ENCODE results near the gene LHFPL3. TPM values are rescaled to one million over a fixed set of nuclear protein-coding genes. Genes with fewer than 3 reads are reported as not detected.
"Not testable (repeated sequence)": the region's sequence is repeated elsewhere in the genome, so short reads cannot be mapped to it uniquely, and the experiment has no call there.

LHFPL3 gene
- total RNA-seq, 1 donor from 2014 or later: not detected

- no peak for DNase-seq
Observed at GRCh38 chr7:104695563-104695962, 367.2 kb downstream of the LHFPL3 start.

- DNase-seq: no peak
Observed at GRCh38 chr7:104700336-104700735, 371.9 kb downstream of the LHFPL3 start.

GRCh38 chr7:104721027-104721426, 392.6 kb downstream of the LHFPL3 start:
- DNase-seq: not testable (repeated sequence)

GRCh38 chr7:104723001-104723400, 394.6 kb downstream of the LHFPL3 start:
- DNase-seq: no peak

- DNase-seq: no peak
Observed at GRCh38 chr7:104758504-104758903, 430.1 kb downstream of the LHFPL3 start.

GRCh38 chr7:104761892-104762291, 433.5 kb downstream of the LHFPL3 start:
- DNase-seq: no peak

- no peak for DNase-seq
Observed at GRCh38 chr7:104767113-104767512, 438.7 kb downstream of the LHFPL3 start.

GRCh38 chr7:104767826-104768536, 439.6 kb downstream of the LHFPL3 start:
- DNase-seq: no peak

- no peak for DNase-seq
Observed at GRCh38 chr7:104772405-104773345, 444.3 kb downstream of the LHFPL3 start.

GRCh38 chr7:104773796-104774195, 445.4 kb downstream of the LHFPL3 start:
- DNase-seq: no peak

GRCh38 chr7:104775531-104775930, 447.1 kb downstream of the LHFPL3 start:
- DNase-seq: no peak

GRCh38 chr7:104777301-104777800, 448.9 kb downstream of the LHFPL3 start:
- DNase-seq: no peak

- DNase-seq: no peak
Observed at GRCh38 chr7:104779888-104780287, 451.5 kb downstream of the LHFPL3 start.

GRCh38 chr7:104784686-104785085, 456.3 kb downstream of the LHFPL3 start:
- no peak for DNase-seq

- no peak for DNase-seq
Observed at GRCh38 chr7:104789780-104790179, 461.4 kb downstream of the LHFPL3 start.

GRCh38 chr7:104790440-104790839, 462.0 kb downstream of the LHFPL3 start:
- DNase-seq: no peak

- DNase-seq: no peak
Observed at GRCh38 chr7:104791080-104791479, 462.7 kb downstream of the LHFPL3 start.

GRCh38 chr7:104793066-104793465, 464.7 kb downstream of the LHFPL3 start:
- no peak for DNase-seq

- DNase-seq: no peak
Observed at GRCh38 chr7:104794154-104794553, 465.8 kb downstream of the LHFPL3 start.

- no peak for DNase-seq
Observed at GRCh38 chr7:104794589-104794988, 466.2 kb downstream of the LHFPL3 start.

- peak; percentile 15 for DNase-seq
Observed at GRCh38 chr7:104795086-104795485, 466.7 kb downstream of the LHFPL3 start.

- DNase-seq: no peak
Observed at GRCh38 chr7:104795616-104796398, 467.4 kb downstream of the LHFPL3 start.
